ENCODE results near the gene CNDP2.
A peak's percentile ranks its signal among the peaks of the same experiment; 100 is the strongest.

The CNDP2 gene

DNA sequence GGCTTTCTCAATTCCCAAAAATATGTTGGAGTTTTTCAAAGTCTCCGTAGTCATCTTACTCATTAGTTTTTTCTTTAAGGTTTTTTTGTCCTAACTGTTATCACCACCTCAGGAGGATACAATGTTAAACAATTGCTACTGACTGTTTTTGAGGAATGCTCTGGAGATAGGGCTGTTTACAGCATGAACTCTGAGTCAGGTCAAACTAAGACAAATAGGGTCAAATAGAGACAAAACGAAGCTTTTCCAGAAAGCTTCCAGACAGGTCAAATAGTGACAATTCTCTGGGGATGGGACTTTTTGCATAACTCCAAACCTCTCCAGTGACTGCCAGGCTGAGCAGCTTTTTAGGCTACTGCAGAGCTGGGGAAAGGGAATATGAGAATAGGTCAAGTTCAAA is 23.9 kb upstream of the CNDP2 start:
- DNase-seq (ENCODE audit: low read depth in 2 of 2): no peak

DNA sequence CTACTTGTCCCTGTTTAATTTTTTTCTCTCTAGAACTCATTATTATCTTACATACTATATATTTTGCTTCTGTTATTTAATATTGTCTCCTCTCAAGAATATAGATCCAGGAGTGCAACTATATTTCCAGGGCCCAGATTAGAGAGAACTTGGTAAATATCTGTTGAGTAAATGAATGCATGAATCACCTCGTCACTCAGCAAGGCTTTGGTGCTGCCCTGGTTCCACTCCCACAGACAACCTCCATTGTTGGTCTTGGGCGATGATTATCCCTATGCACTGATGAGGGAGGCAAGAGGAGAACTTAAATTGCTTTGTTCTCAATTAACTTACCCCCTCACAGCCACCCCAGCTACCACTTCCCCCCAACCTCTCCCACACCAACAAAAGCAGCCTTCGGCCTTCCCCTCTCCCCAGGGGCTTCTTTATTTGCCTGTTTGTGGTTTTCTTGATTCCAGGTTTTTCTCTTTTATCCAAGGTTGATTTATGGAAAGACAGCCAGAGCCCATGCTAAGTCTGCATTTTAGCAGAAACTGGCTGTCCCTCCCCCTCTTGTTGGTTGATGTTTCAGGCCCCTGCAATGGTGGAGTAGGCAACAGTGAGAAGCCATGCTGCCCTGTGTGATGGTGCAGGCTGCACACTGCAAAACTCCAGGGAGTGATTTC is 22.1 kb upstream of the CNDP2 start:
- DNase-seq (ENCODE audit: low read depth in 2 of 2): no peak

DNA sequence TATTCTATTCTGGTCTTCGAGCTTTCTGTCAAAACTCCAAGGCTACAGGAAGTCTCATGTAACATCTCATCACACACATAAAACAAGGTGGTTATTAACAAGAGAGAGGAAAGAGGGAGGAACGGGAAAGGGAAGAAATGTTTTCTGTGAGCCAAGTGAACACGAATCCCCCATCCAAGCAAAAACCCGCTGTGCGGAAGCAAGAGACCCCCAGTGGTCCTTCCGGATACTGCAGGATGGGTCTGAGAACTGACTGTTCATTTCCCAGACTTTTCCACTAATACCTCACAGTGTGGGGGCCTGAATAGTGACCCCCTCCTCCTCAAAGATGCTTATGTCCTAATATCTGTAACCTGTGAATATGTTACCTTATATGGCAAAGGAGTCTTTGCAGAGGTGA is 20.0 kb upstream of the CNDP2 start:
- DNase-seq (ENCODE audit: low read depth in 2 of 2): no peak

DNA sequence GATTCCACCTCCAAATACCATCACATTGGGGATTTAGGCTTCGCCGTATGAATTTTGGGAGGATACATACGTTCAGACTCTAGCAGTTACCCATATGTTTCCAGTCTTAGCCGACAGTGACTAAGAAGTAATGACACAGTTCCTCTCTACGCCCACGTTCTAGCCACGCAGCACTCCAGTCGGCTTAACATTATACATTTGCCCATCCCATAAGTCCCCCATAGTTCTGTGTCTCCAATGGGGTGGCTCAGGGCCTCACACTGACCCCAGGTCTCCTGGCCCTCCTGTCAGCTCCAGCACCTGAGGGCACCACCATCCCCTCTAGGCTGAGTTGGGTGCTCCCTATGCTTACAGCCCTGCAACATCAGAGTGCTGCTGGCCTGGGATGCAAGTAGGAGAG is 18.4 kb upstream of the CNDP2 start:
- DNase-seq (ENCODE audit: low read depth in 2 of 2): no peak

DNA sequence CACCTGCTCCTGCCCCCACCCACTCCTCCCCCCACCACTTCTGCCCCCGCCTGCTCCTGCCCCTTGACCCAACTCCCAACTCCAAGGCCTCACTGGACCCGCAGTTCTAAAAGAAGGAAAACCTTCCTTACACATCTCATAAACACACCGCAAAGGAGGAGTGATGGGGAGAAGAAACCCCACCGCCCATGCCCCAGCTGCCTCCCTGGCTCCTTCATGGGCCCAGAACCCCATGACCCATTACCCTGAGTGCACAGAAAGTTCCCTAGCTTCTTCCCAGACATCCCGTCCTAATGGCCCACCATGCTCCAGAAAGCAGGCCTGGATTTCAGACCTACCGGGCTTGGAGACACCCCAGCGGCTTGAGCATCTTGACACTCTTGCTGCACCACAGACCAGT is 17.8 kb upstream of the CNDP2 start:
- DNase-seq (ENCODE audit: low read depth in 2 of 2): no peak

DNA sequence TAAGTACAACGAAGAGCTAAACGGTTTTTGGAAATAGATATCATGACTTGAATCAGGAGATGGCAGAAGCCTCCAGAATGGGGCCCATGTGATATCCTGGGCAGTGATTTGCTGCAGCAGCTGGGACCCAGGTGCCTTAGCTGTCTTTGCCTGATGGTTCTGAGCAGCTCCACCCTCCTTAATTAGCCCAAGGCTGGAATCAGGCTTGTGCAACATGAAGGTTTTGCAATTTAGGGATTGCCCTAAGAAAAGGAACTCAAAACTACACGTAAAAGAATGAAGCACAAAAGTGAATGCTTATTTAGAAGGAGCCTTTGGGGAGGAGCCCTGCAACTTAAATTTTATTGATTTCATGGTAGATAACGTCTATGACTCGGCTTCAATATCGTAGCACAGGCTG is 17.3 kb upstream of the CNDP2 start:
- no peak for DNase-seq (ENCODE audit: low read depth in 2 of 2)

DNA sequence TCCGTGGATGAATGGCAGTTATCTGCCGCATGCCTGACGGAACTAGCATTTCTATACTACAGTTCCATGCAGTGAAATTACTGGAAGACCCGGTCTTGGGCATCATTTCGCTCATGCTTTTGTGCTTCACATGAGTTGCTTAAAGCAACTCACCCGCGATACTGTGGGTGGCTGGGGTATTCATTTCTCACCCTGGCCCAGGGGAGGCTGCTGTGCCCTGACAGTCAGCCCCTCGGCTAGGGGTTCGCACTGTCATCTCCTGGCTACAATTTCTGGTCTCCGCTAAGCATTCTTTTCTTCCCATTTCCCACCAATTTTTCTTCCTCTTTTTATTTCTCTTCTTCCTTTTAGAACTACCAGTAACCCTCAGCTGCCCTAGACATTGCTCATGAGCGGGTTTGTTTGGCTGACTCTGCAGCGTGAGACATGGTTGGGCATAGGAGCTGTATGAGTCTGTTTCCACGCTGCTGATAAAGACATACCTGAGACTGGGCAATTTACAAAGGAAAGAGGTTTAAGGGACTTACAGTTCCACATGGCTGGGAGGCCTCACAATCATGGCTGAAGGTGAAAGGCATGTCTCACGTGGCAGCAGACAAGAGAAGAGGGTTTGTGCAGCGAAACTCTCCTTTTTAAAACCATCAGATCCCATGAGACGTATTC is 16.5 kb upstream of the CNDP2 start:
- no peak for DNase-seq (ENCODE audit: low read depth in 2 of 2)

DNA sequence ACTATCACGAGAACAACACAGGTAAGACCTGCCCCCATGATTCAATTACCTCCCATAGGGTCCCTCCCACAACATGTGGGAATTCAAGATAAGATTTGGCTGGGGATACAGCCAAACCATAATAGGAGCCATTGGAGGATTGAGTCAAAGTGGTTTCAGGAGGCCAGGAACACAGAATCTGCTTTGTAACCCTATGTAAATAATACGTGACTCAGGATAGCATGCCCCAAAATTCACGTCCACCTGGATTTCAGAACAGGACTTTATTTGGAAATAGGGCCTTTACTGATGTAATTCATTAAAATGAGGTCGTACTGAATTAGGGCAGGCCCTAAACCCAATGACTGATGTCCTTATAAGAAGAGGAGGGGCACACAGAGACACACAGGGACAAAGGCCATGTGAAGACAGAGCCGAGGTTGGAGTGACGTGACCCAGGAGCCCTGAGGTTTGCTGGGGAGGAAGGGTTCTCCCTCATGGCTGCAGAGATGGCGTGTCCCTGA is 16.0 kb upstream of the CNDP2 start:
- no peak for DNase-seq (ENCODE audit: low read depth in 2 of 2)

DNA sequence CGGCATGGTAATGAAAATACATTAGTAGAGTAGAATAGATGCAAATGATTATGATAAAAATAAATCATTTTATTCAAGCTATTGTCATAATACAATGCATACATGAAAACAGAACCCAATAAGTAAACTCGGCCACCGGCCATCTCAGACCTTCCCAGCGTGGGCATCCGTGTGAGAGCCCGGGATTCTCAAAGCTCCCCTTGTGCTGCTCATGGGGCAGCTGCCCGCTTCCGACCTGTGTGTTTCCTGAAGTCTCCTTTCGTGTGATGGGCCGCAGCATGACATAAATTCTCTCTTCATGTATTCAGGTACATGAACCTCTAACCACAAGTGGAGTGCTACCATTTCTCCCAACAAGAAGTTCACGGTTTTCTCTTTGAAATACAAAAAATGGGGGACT is 13.5 kb upstream of the CNDP2 start:
- no peak for DNase-seq (ENCODE audit: low read depth in 2 of 2)

DNA sequence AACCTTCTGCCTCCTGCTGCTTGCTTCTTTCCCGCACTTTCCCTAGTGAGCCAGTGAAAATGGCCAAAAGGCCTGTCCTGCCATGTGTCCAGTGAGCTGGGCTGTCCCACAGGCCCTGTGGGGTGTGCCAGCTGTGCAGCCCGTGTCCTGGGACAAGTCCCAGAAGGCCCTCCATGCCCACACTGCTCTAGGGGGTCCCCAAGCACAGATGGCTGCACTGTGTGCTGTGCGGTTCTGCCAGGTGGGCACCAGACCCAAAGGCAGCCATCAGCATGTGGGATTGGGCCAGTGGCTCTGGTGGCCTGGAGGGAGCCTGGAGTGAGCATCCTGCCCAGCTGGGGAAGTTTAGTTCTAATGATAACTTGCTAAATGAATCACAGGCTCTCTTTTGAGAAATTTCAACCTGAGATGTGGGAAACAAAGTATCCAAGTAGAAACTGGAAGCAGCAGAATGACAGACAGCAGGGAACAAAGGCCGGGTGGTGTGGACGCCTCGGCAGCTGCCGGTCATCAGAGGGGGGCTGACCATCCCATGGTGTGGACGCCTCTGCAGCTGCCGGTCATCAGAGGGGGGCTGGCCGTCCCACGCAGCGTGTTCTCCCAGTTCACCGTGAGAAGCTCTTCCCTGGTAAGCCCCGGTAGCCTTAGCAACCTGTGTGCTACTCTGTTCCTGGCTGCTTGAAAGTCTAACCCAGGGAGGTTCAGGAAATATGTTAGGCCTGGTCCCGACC is 9.9 kb upstream of the CNDP2 start:
- DNase-seq (ENCODE audit: low read depth in 2 of 2): no peak

DNA sequence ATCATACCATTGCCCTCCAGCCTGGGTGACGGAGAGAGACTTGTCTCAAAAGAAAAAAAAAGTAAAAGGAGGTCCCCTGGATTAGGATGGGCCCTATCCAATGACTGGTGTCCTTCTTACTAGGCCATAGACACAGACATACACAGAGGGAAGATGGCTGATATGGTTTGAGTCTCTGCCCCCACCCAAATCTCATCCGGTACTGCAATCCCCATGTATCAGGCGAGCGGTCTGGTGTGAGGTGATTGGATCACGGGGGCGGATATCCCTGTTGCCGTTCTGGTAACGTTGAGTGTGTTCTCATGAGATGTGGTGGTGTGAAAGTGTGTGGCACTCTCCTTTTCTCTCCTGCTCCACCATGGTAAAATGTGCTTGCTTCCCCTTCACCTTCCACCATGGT is 7.8 kb upstream of the CNDP2 start:
- no peak for DNase-seq (ENCODE audit: low read depth in 2 of 2)

DNA sequence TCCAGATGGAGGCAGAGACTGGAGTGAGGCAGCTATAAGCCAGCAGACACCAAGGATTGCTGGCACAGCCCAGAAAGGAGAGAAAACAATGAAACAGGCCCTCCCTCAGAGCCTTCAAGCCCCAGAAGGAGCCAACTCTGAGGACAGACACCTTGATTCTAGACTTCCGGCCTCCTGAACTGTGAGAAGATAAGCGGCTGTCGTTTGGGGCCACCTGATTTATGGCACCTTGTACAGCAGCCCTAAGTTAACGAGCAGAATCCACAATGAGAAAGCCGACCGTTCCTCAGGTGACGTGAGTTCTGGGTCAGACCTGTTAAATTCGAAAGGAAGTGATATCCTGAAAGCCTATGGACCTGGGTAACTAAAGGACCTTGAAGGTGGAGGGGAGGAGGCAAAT is 7.3 kb upstream of the CNDP2 start:
- no peak for DNase-seq (ENCODE audit: low read depth in 2 of 2)

DNA sequence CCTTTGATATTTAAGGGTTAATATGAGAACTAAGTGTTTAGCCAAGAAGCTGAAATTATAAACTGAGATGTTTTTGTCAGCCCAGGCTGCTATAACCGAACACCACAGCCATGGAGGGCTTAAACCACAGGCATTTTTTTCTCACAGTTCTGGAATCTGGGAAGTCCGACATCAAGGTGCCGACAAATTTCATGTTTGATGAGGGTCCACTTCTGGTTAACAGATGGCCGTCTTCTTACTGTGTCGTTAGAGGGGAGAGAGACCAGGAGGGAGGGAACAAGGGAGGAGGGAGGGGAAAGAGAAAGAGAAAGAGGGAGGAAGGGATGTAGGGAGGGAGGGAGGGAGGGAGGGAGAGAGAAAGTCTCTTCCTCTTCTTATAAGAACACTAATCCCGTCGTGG is 6.5 kb upstream of the CNDP2 start:
- no peak for DNase-seq (ENCODE audit: low read depth in 2 of 2)

DNA sequence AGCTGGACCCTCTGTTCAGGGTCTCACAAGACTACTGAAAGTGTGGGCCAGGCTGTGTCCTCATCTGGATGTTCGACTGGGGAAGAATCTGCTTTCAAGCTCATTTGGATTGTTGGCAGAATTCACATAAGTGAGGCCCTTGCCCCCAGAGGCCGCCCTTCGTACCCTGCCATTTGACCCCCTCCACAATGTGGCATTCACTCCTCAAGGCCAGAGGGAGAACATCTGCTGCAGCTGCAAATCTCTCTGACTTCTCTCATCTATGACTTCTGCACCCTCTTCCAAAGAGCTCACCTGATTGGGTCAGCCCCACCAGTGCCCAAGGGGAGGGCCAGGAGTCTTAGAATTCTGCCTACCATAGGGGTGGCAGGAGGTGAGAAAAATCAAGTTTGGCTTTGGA is 3.9 kb upstream of the CNDP2 start:
- DNase-seq (ENCODE audit: low read depth in 2 of 2): no peak

DNA sequence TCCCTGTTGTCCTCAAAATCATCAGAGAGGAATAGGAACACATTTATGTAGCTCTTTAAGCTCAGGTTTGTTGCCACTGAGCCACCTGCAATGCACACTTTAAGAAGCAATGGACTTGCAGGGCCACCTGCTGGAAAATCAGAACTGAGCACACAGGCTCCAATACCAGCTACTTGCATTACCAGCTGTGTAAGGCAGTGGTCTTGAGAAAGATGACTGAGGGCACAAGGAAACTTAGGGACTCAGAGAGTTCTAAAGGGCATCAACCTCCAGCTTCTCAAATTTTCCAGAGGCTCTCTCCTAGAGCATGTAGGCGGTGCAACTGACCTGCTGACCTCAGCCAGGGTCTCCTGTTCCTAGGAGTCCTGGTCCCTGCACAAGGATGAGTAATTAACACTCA is 2.5 kb upstream of the CNDP2 start:
- DNase-seq (ENCODE audit: low read depth in 2 of 2): peak; percentile 28 to 47

DNA sequence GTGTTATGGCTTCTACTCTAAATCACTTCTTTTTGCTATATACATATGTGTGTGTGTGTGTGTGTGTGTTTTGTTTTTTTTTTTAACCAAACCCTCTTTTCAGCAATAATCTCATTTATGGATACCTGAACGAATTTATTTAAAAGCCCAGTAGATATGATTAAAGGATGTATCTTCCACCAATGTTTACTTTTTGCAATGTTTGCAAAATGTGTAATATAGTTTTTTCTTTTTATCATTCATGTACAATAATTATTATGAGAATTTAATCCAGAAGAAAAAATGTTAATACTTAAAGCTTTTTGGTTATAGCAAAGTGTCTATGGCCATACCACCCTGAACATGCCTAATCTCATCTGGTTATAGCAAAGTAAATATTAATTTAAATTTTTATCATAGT is 1.6 kb upstream of the CNDP2 start:
- DNase-seq (ENCODE audit: low read depth in 2 of 2): no peak

DNA sequence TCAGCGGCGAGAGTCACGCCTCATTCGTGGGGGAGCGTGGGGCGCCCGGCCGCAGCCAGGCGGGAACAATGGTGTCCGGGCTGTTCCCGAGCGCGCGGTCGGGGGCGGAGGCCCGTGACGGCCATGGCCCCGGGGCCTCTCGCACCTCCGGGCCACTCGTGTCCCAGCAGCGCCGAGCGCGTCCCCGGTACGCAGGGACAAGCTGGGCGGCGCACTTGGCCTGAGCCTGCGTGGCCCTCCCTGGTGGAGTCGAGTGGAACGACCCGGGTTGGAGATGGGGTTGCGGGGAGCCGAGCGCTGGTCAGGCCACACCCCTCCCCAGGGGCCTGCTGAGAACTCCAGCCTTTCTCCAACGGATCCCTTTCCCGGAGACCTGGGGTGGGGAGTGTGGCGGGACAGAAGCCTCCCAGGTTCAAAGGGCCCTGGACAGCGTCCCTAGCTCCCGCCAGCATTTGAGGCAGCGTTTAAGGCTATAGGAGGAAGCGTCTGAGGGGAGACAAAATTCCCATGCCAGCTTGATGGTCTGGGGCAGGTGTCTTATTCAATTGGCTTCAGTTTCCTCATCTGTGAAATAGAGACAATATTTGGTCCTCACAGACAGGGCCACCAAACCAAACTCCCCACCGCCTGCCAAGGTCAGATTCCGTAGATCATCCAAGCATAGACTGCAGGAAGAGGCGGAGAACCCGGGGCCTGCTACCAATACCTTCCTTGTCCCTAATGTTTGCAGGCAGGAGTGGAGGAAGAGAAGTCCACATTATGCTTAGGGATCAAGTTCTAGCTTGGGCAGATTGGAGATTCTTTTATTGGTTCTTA is 553 bp downstream of the CNDP2 start:
- DNase-seq (ENCODE audit: low read depth in 2 of 2): no peak

DNA sequence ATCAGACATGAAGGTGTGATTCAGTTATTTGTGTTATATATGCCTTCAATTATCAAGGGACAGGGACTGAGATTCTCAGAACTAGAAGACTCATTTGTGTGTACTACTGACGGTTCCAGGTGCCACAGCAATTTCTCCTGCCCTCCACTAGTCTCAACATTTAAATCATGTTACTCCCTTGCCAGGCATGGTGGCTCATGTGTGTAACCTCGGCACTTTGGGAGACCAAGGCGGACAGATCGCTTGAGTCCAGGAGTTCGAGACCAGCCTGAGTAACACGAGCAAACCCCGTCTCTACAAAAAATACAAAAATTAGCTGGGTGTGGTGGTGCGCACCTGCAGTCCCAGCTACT is 1.1 kb downstream of the CNDP2 start:
- no peak for DNase-seq (ENCODE audit: low read depth in 2 of 2)

DNA sequence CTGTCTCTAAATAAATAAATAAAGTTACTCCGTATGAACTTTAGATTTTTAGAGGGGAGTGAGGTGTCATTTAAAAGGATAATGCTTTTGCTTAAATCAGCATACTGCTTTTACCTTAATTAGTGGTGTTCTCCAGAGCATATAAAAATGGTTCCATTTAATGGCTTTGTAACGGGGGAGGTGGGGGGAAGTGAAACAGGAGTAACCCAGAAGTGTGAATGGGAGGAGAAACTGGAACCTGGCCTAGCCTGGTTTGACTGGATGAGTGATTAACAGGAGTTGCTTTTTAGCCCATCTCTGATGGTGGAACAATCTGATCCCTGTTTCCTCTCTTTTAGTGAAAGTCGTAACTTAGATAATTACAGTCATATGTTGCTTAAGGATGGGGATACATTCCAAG is 1.6 kb downstream of the CNDP2 start:
- no peak for DNase-seq (ENCODE audit: low read depth in 2 of 2)

DNA sequence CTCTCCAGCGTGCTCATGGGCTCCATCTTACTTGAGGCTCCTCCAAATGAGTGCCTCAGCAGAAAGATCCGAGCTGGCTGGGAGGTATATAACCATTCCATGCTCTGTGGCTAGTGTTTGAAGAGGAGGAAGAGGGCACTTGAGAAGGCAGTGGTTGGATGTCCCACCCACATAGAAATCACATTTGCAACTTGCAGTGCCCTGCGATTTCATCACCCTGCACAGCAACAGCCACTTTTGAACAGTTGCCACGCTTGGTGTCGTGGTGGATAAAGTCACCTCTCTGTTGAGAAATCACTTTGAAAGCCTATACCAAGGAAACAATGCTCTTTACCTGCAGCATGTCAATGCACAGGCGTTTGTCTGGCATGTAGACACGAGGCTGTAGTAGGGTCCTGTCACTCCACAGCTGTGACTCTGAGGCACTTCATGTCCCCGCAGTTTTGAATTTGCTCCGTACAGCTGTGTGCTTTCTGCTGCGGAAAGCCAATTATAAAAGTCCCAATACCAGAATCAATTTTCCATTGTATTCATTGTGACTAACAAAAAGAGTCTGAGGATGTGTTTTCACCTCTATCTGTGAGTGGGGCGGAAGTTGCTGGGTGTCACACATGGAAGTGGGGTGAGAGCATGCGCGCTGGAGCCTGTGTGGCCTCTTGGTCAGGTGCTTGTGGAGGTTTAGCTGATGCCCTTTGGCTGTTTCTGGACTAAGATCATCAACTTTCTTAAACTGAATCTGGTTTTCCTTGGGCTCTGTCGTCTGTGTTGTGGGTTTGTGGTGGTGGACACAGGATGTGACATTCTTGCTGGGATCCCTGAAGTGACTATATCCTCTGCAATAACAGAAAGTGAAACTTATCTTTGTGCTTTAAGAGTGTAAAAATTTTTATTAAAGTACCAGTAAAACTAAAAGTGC is 2.8 kb downstream of the CNDP2 start:
- peak; percentile 71 to 78 for DNase-seq (ENCODE audit: low read depth in 2 of 2)

DNA sequence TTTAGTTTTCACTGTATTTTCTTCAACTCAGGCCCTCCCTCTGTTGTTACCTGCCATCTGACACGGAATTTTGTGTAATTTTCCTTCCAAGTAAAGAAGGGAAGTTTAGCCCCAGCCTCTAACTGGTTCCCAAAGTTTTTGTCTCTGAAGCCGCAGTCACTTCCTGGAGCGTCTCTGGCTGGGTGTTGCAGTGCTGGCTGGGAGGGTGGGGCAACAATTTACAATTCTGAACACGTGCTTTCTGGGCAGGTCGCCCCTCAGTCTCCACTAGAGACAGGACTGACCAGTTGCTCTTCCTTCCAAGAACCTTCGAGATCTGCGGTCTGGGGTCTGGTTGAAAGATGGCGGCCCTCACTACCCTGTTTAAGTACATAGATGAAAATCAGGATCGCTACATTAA is 3.5 kb downstream of the CNDP2 start:
- peak in 1 of 2 donors; percentile 33 for DNase-seq (ENCODE audit: low read depth in 2 of 2)
